Gastrocnemius medialis (tissue), 4 donors: ENCODE data around the gene GRIK2. TPM values are rescaled to one million over a fixed set of nuclear protein-coding genes. Genes with fewer than 3 reads are reported as not detected.

Source experiments
- ATAC-seq, 2 donors: fragments of 150-250 bp; one replicate each; pipeline ENCODE4 v1.9.1; 2016
- DNase-seq, 2 donors: peaks; one replicate each; pipeline ENCODE4 v3.0.0-alpha.2; 2019
- H3K27ac ChIP-seq, 4 donors: fragments of 200-600 bp; sonication (generic); 1 replicate in 1 of 4; 2 replicates in 3 of 4; pipeline ENCODE4 v1.5.1; 2016 to 2018; ENCODE audit warnings: mild to moderate bottlenecking in 2 of 4, moderate library complexity in 1 of 4
- H3K27me3 ChIP-seq, 3 donors: fragments of 200-600 bp; sonication (generic) in 2 of 3; 1 replicate in 1 of 3; 2 replicates in 2 of 3; pipeline versions ENCODE4 v1.5.1 to v1.6.0; 2016 to 2019; ENCODE audit warnings: mild to moderate bottlenecking in 1 of 3, moderate library complexity in 1 of 3
- H3K36me3 ChIP-seq, 2 donors: fragments of 200-600 bp; sonication (generic) in 1 of 2; one replicate each; pipeline ENCODE4 v1.5.1; 2017 to 2018
- H3K4me1 ChIP-seq, 2 donors: fragments of 200-600 bp; sonication (generic) in 1 of 2; one replicate each; pipeline ENCODE4 v1.5.1; 2016 to 2017; ENCODE audit warnings: mild to moderate bottlenecking in 2 of 2
- H3K4me3 ChIP-seq, 4 donors: fragments of 200-600 bp; sonication (generic) in 3 of 4; 1 replicate in 1 of 4; 2 replicates in 3 of 4; pipeline ENCODE4 v1.5.1; 2016 to 2019; ENCODE audit warnings: mild to moderate bottlenecking in 2 of 4
- H3K9me3 ChIP-seq, 3 donors: fragments of 200-600 bp; sonication (generic) in 2 of 3; 1 replicate in 1 of 3; 2 replicates in 2 of 3; pipeline ENCODE4 v1.5.1; 2016 to 2019
- CTCF ChIP-seq, 5 experiments: fragments of 450-650 bp in 3 of 5; fragments of 200-600 bp in 2 of 5; sonication (generic) in 2 of 5; IDR thresholded peaks in 4 of 5; conservative IDR thresholded peaks in 1 of 5; 1 replicate in 4 of 5; 2 replicates in 1 of 5; pipeline ENCODE4 v1.5.1; 2016 to 2019; ENCODE audit warnings: antibody characterized with exemption in 5 of 5, mild to moderate bottlenecking in 3 of 5, moderate library complexity in 3 of 5
- POLR2A ChIP-seq, 2 donors: fragments of 450-650 bp; IDR thresholded peaks; one replicate each; pipeline ENCODE4 v1.6.1; 2017; ENCODE audit warnings: antibody characterized with exemption in 2 of 2, mild to moderate bottlenecking in 2 of 2, moderate library complexity in 2 of 2
- in situ Hi-C, 4 donors: fragments of 200-750 bp; cut with MboI; loops; one replicate each; pipeline versions ENCODE4 v1.15.0 to v1.8.0; 2017; ENCODE audit warnings: low sequenced_read_pairs in 4 of 4
- intact Hi-C: fragments of 100-400 bp; cut with DNase I; formaldehyde crosslinking; loops from one replicate; pipeline ENCODE4 v1.15.1; 2023; ENCODE audit warnings: low total_unique reads
- total RNA-seq, 4 donors: library from RNA; depleted of rRNA; stranded (reverse); fragments of >200 nt; gene quantifications; one replicate each; pipeline versions ENCODE4 v1.1.0 to v1.2.3, GENCODE V29; 2016

Gene GRIK2
- total RNA-seq, 4 donors from 2014 or later, result 0.39 to 5.1 (median 0.79) TPM

GRCh38 chr6:102038964-102039363, 645.5 kb downstream of the GRIK2 start:
- TF ChIP-seq CTCF (IDR thresholded peaks at IDR 0.05 in 4 of 5, conservative IDR thresholded peaks at IDR 0.05 in 1 of 5), result no peak
- no peak for TF ChIP-seq POLR2A (IDR thresholded peaks at IDR 0.05)
- in situ Hi-C loops (no loop called here), intact Hi-C loops (no loop called here)
- no peak for DNase-seq
- Histone ChIP-seq H3K27me3 (no peaks in the 10 kb centered on the region), H3K9me3 (no peaks in the 10 kb centered on the region), H3K27ac (no peak overlapping the region), H3K4me1 (no peaks in the 10 kb centered on the region), H3K4me3 (no peak overlapping the region), H3K36me3 (no peaks in the 10 kb centered on the region)
- no peak for ATAC-seq

GRCh38 chr6:102039441-102039840, 645.9 kb downstream of the GRIK2 start:
- Histone ChIP-seq H3K4me1 (no peaks in the 10 kb centered on the region), H3K9me3 (no peaks in the 10 kb centered on the region), H3K27me3 (no peaks in the 10 kb centered on the region), H3K27ac (no peak overlapping the region), H3K4me3 (no peak overlapping the region), H3K36me3 (no peaks in the 10 kb centered on the region)
- intact Hi-C loops, result no loop called here
- in situ Hi-C loops, result no loop called here
- TF ChIP-seq CTCF (IDR thresholded peaks at IDR 0.05 in 4 of 5, conservative IDR thresholded peaks at IDR 0.05 in 1 of 5), result no peak
- no peak for TF ChIP-seq POLR2A (IDR thresholded peaks at IDR 0.05)
- ATAC-seq (no peak), DNase-seq (no peak)

- H3K36me3 ChIP-seq, result no peaks in the 10 kb centered on the region
- H3K4me1 ChIP-seq, result no peaks in the 10 kb centered on the region
- DNase-seq, result no peak
- H3K27ac ChIP-seq, result no peak overlapping the region
- no peaks in the 10 kb centered on the region for H3K9me3 ChIP-seq
- ATAC-seq, result no peak
- no peaks in the 10 kb centered on the region for H3K27me3 ChIP-seq
- TF ChIP-seq CTCF (IDR thresholded peaks at IDR 0.05 in 4 of 5, conservative IDR thresholded peaks at IDR 0.05 in 1 of 5) (no peak), POLR2A (IDR thresholded peaks at IDR 0.05) (no peak)
- H3K4me3 ChIP-seq, result no peak overlapping the region
- in situ Hi-C loops (no loop called here), intact Hi-C loops (no loop called here)
Measured at GRCh38 chr6:102051001-102051400, 657.5 kb downstream of the GRIK2 start.

- Histone ChIP-seq H3K27me3 (no peaks in the 10 kb centered on the region), H3K36me3 (no peaks in the 10 kb centered on the region), H3K4me1 (no peaks in the 10 kb centered on the region), H3K4me3 (no peak overlapping the region), H3K9me3 (no peaks in the 10 kb centered on the region), H3K27ac (no peak overlapping the region)
- intact Hi-C loops, result no loop called here
- DNase-seq (no peak), ATAC-seq (no peak)
- in situ Hi-C loops, result no loop called here
- TF ChIP-seq POLR2A (IDR thresholded peaks at IDR 0.05), result no peak
- no peak for TF ChIP-seq CTCF (IDR thresholded peaks at IDR 0.05 in 4 of 5, conservative IDR thresholded peaks at IDR 0.05 in 1 of 5)
Measured at GRCh38 chr6:102051720-102052119, 658.2 kb downstream of the GRIK2 start.

GRCh38 chr6:102064142-102064541, 670.6 kb downstream of the GRIK2 start:
- in situ Hi-C loops, result no loop called here
- Histone ChIP-seq H3K9me3 (no peaks in the 10 kb centered on the region), H3K27ac (no peak overlapping the region), H3K4me1 (no peaks in the 10 kb centered on the region), H3K27me3 (no peaks in the 10 kb centered on the region), H3K4me3 (no peak overlapping the region), H3K36me3 (no peaks in the 10 kb centered on the region)
- intact Hi-C loops, result no loop called here
- ATAC-seq, result no peak
- no peak for DNase-seq
- TF ChIP-seq POLR2A (IDR thresholded peaks at IDR 0.05), result no peak
- no peak for TF ChIP-seq CTCF (IDR thresholded peaks at IDR 0.05 in 4 of 5, conservative IDR thresholded peaks at IDR 0.05 in 1 of 5)
